Tibial nerve (tissue), 4 donors: ENCODE data around the gene GRIK3.

Experiments
- EP300 ChIP-seq, 2 donors: sonication (generic); formaldehyde crosslinking; IDR thresholded peaks; one replicate each; pipeline ENCODE4 v1.6.1; 2017; ENCODE audit warnings: antibody characterized with exemption in 2 of 2, mild to moderate bottlenecking in 1 of 2
- POLR2A ChIP-seq, 2 donors: fragments of 450-650 bp; IDR thresholded peaks; one replicate each; pipeline ENCODE4 v1.6.1; 2017; ENCODE audit warnings: antibody characterized with exemption in 2 of 2, mild to moderate bottlenecking in 2 of 2, moderate library complexity in 2 of 2
- TF ChIP-seq, protein P1 (sequence below), 5 experiments: fragments of 200-600 bp in 3 of 5; fragments of 450-650 bp in 2 of 5; sonication (generic) in 3 of 5; IDR thresholded peaks; one replicate each; pipeline ENCODE4 v1.5.1; 2016 to 2019; ENCODE audit warnings: antibody characterized with exemption in 5 of 5, mild to moderate bottlenecking in 3 of 5, moderate library complexity in 2 of 5

DNA sequence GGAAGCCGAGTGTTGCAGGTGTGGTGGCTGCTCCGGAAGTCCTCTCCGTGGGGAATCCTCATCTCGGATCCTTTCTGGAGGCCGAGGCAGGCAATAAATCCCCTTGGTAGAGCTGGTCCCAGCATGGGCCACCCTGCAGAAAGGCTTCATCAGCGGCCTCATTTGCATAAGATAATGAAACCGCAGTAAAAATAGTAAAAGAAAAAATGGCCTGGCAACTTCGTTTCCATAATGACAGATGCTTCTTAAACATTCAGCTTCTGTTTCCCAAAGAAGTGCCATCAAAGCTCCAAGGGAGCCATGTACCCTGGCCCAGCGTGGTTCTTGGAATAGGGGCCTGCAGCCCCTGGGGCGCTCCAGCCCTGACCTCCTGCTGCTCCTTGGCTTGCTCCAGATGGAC is 244.1 kb downstream of the GRIK3 start:
- TF ChIP-seq, protein P1, sequence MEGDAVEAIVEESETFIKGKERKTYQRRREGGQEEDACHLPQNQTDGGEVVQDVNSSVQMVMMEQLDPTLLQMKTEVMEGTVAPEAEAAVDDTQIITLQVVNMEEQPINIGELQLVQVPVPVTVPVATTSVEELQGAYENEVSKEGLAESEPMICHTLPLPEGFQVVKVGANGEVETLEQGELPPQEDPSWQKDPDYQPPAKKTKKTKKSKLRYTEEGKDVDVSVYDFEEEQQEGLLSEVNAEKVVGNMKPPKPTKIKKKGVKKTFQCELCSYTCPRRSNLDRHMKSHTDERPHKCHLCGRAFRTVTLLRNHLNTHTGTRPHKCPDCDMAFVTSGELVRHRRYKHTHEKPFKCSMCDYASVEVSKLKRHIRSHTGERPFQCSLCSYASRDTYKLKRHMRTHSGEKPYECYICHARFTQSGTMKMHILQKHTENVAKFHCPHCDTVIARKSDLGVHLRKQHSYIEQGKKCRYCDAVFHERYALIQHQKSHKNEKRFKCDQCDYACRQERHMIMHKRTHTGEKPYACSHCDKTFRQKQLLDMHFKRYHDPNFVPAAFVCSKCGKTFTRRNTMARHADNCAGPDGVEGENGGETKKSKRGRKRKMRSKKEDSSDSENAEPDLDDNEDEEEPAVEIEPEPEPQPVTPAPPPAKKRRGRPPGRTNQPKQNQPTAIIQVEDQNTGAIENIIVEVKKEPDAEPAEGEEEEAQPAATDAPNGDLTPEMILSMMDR (IDR thresholded peaks at IDR 0.05) = no peak
- no peak for TF ChIP-seq POLR2A (IDR thresholded peaks at IDR 0.05)
- no peak for TF ChIP-seq EP300 (IDR thresholded peaks at IDR 0.05)
